Caco-2 (cell line): ENCODE results near the gene C6orf118. TPM values are rescaled to one million over a fixed set of nuclear protein-coding genes. Genes with fewer than 3 reads are reported as not detected.

Experiments
- BruUV-seq: library from RNA; stranded (reverse); fragments of 400-500 nt; replicated peaks from 2 replicates; lab custom pipeline; 2021; lab: Mats Ljungman, UMichigan
- CTCF ChIA-PET: fragments of 300-600 bp; sonication (Branson Sonifier 250); formaldehyde crosslinking; loops from one replicate; lab custom pipeline; 2022; ENCODE audit warnings: antibody characterized with exemption; lab: Charles Lee
- POLR2A ChIA-PET: fragments of 300-600 bp; sonication (Branson Sonifier 250); formaldehyde crosslinking; loops from one replicate; lab custom pipeline; 2022; ENCODE audit warnings: antibody characterized with exemption; lab: Charles Lee
- DNase-seq, 2 experiments: peaks; one replicate each; pipeline versions ENCODE4 v3.0.0 to v3.0.0-alpha.2; 2020 to 2022
- H3K27me3 ChIP-seq: replicated peaks from 2 replicates; pipeline ENCODE4 v1.6.0; 2011; ENCODE audit warnings: low read length; ENCODE audit not compliant: control insufficient read depth, insufficient read depth
- H3K36me3 ChIP-seq: 2 replicates; pipeline ENCODE4 v1.5.1; 2011; ENCODE audit warnings: low read length; ENCODE audit not compliant: control insufficient read depth, insufficient read depth
- H3K4me1 ChIP-seq: fragments of 250-450 bp; sonication (Bioruptor Pico); 2 replicates; pipeline ENCODE4 v1.5.1; 2020; ENCODE audit warnings: mild to moderate bottlenecking
- H3K4me3 ChIP-seq: 2 replicates; pipeline ENCODE4 v1.5.1; 2011; ENCODE audit warnings: low read depth, mild to moderate bottlenecking, control low read depth, low read length
- H3K9me3 ChIP-seq: fragments of 250-450 bp; sonication (Bioruptor Pico); 2 replicates; pipeline ENCODE4 v1.5.1; 2020; ENCODE audit warnings: mild to moderate bottlenecking, moderate library complexity
- H3K27ac Mint-ChIP-seq: one replicate; pipeline ENCODE4 v1.8.0; 2022; ENCODE audit warnings: mixed read lengths; ENCODE audit not compliant: unreplicated experiment
- H3K27me3 Mint-ChIP-seq: one replicate; pipeline ENCODE4 v1.8.0; 2022; ENCODE audit warnings: mixed read lengths; ENCODE audit not compliant: insufficient read depth, unreplicated experiment
- H3K36me3 Mint-ChIP-seq: one replicate; pipeline ENCODE4 v1.8.0; 2022; ENCODE audit warnings: mild to moderate bottlenecking, mixed read lengths; ENCODE audit not compliant: insufficient read depth, unreplicated experiment
- H3K4me1 Mint-ChIP-seq: one replicate; pipeline ENCODE4 v1.8.0; 2022; ENCODE audit warnings: low read depth, mixed read lengths; ENCODE audit not compliant: unreplicated experiment
- H3K4me3 Mint-ChIP-seq: one replicate; pipeline ENCODE4 v1.8.0; 2022; ENCODE audit warnings: mild to moderate bottlenecking, moderate library complexity, mixed read lengths; ENCODE audit not compliant: unreplicated experiment
- H3K9me3 Mint-ChIP-seq: one replicate; pipeline ENCODE4 v1.8.0; 2022; ENCODE audit warnings: mixed read lengths; ENCODE audit not compliant: unreplicated experiment
- CTCF ChIP-seq, 2 experiments: fragments of 200-600 bp in 1 of 2; IDR thresholded peaks; 1 replicate in 1 of 2; 2 replicates in 1 of 2; pipeline versions ENCODE4 v1.5.1 to v1.8.0; 2011 to 2022; ENCODE audit warnings: antibody characterized with exemption in 1 of 2, control low read depth in 1 of 2, inconsistent platforms in 1 of 2, low read depth in 1 of 2, low read length in 1 of 2, mild to moderate bottlenecking in 1 of 2, moderate library complexity in 1 of 2; ENCODE audit not compliant: insufficient read depth in 1 of 2, severe bottlenecking in 1 of 2, unreplicated experiment in 1 of 2
- intact Hi-C: fragments of 100-400 bp; cut with micrococcal nuclease; formaldehyde crosslinking; loops from one replicate; pipeline ENCODE4 v1.10.0; 2022; ENCODE audit not compliant: unreplicated experiment
- total RNA-seq: library from RNA; stranded (reverse); gene quantifications from 2 replicates; pipeline ENCODE4 v1.2.3, GENCODE V29; 2022

C6orf118 gene
- total RNA-seq, 1 experiment from 2014 or later = not detected

DNA sequence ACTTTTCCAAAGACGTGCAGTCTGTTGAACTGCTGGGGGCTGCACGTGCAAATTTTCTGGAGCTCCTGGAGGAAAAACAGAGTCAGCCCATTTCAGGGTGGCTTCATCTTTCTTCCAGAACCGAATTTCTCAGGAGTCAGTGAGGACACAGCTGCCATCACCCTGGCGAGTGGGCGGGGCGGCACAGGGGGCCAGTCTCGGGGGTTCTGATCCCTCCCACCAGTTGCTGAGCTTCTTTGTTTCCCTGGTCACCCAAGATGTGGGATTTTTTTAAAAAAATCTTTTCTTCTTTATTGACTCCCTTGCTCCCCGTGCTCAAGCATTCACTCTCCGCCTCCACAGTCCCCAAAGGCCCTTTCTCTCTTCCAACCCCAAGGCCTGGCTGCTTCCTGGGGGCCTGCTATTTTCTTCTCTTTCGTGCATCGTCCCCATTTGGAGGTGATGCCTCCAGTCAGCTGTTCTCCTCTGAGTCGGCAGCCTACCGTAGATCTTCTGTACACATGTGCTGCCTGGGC is 8.9 kb downstream of the C6orf118 start:
- Histone ChIP-seq H3K27me3 (no peaks in the 10 kb centered on the region), H3K4me3 (no peak overlapping the region), H3K4me1 (no peaks in the 10 kb centered on the region), H3K36me3 (no peaks in the 10 kb centered on the region), H3K9me3 (no peaks in the 10 kb centered on the region)
- DNase-seq = no peak
- ChIA-PET CTCF (no interaction called here), POLR2A (no interaction called here)
- no peaks in the 10 kb centered on the region for H3K4me1 Mint-ChIP-seq
- TF ChIP-seq CTCF (IDR thresholded peaks at IDR 0.05; ENCODE audit: insufficient read depth in 1 of 2, low read depth in 1 of 2, low read length in 1 of 2, severe bottlenecking in 1 of 2, unreplicated experiment in 1 of 2) = no peak
- intact Hi-C loops = no loop called here
- H3K4me3 Mint-ChIP-seq = no peak overlapping the region
- no TSS peak for BruUV-seq
- no peaks in the 10 kb centered on the region for H3K36me3 Mint-ChIP-seq
- peaks cover 9% of the 10 kb centered on the region for H3K27me3 Mint-ChIP-seq
- no peaks in the 10 kb centered on the region for H3K9me3 Mint-ChIP-seq
- no peak overlapping the region for H3K27ac Mint-ChIP-seq

GRCh38 chr6:165298875-165299274 is 10.5 kb downstream of the C6orf118 start:
- intact Hi-C loops = no loop called here
- Mint-ChIP-seq H3K36me3 (no peaks in the 10 kb centered on the region), H3K9me3 (no peaks in the 10 kb centered on the region), H3K4me1 (no peaks in the 10 kb centered on the region), H3K27ac (no peak overlapping the region), H3K4me3 (no peak overlapping the region), H3K27me3 (peaks cover 11% of the 10 kb centered on the region)
- Histone ChIP-seq H3K36me3 (no peaks in the 10 kb centered on the region), H3K27me3 (no peaks in the 10 kb centered on the region), H3K9me3 (no peaks in the 10 kb centered on the region), H3K4me1 (no peaks in the 10 kb centered on the region), H3K4me3 (no peak overlapping the region)
- DNase-seq = no peak
- ChIA-PET CTCF (no interaction called here), POLR2A (no interaction called here)
- no peak for TF ChIP-seq CTCF (IDR thresholded peaks at IDR 0.05; ENCODE audit: insufficient read depth in 1 of 2, low read depth in 1 of 2, low read length in 1 of 2, severe bottlenecking in 1 of 2, unreplicated experiment in 1 of 2)
- no TSS peak for BruUV-seq

GRCh38 chr6:165298402-165298801 is 11.0 kb downstream of the C6orf118 start:
- no peaks in the 10 kb centered on the region for H3K4me1 Mint-ChIP-seq
- Histone ChIP-seq H3K4me3 (no peak overlapping the region), H3K9me3 (no peaks in the 10 kb centered on the region), H3K27me3 (no peaks in the 10 kb centered on the region), H3K4me1 (no peaks in the 10 kb centered on the region), H3K36me3 (no peaks in the 10 kb centered on the region)
- DNase-seq = no peak
- no TSS peak for BruUV-seq
- H3K9me3 Mint-ChIP-seq = no peaks in the 10 kb centered on the region
- peaks cover 11% of the 10 kb centered on the region for H3K27me3 Mint-ChIP-seq
- ChIA-PET CTCF (no interaction called here), POLR2A (no interaction called here)
- H3K4me3 Mint-ChIP-seq = no peak overlapping the region
- no peak overlapping the region for H3K27ac Mint-ChIP-seq
- no peak for TF ChIP-seq CTCF (IDR thresholded peaks at IDR 0.05; ENCODE audit: insufficient read depth in 1 of 2, low read depth in 1 of 2, low read length in 1 of 2, severe bottlenecking in 1 of 2, unreplicated experiment in 1 of 2)
- H3K36me3 Mint-ChIP-seq = no peaks in the 10 kb centered on the region
- intact Hi-C loops = no loop called here
